Limb (tissue), 2 donors: ENCODE results near the gene AMPH.

Experiments
- DNase-seq, 2 donors: peaks; one replicate each; pipeline ENCODE4 v3.0.0-alpha.2; 2016; ENCODE audit errors: extremely low spot score in 2 of 2

The AMPH gene

DNA sequence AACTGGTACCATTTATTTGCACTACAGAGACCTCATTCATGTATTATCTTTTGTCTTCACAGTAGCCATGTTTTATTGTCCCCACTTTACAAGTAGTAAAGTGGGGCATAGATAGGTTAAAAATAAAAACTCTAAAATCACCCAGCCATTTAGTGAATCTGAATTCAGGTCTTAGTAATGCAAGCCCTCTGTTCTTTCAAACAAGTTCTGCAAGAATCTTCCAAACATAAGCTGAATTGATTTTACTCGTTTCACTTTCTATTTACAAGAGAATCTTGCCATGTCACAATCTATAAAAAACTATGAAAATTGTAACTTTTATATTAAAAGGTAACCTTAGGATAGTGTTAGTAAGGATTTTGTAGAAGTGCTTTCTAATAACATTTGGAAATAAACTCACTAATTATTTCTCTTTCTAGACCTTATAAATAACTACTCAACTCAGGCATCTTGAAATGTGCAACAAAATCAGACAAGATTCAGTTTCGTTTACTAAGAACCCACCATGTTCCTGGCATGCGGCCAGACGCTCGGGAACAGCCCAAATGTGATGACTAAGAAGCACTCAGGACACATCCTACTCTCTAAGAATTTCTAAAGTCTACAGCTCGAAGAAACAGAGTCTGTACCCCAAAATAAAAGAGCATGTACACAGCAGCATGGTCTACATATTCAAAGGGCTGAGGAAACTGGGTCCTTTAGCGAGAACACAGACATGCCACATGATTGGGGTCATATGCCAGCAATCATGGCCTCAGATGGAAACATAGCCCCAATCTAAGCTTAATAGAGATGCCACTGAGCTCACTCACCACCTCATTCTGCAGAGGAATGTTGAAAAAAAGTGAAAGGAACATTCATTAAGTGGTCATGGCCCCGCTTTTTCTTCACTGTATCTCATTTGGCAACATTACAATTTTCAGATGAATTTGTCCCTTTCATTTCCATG is 167.6 kb downstream of the AMPH start:
- DNase-seq = no peak

DNA sequence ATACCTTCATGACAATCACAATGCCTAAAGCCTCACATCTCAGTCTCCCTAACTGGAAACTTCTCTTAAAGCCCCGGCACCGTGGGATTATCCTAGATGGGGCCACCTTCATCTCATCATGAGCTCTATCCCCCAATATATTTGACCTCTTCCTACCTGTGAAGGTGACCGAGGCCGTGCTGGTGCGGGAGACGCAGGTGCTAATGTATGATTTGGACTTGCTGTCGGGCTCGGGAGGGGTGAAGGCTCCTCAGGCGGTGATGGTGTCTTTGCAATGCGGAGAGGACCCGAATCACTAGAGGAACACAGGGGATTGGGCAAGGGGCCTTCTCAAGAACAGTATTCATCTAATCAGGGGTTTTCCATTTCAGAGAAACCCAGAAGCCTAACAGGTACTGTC is 168.4 kb downstream of the AMPH start:
- no peak for DNase-seq

DNA sequence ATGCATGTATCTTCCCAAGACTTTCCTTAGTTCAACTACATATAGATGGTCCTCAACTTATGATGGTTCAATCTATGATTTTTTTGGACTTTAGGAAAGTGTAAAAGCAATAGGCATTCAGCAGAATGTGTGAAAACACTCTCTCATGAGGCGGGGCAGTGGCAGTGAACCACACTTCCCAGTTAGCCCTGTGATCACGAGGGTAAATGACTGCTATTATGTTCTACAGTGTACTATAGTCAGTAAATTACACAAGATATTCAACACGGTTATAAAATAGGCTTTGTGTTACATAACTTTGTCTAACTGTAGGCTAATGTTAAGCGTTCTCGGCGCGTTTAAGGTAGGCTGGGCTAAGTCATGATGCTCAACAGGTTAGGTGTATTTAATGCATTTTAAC is 169.3 kb downstream of the AMPH start:
- no peak for DNase-seq

DNA sequence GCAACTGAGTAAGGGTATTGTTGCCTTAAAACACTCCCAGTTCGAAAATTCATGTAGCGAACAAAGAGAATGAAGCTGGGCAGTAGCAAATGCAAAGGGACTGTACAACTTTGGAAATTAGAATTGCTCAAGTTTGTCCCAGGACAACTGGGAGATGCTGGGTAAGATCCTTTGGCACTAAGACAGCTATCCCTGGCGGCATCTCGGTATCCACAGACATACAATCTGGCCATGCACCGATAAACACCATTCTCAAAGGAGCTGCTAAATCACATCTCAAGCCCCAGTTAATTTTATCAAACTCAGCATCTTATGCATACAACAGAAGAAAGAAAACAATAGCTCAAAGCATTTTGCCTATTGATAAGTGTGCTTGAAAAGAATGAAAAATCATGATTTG is 177.3 kb downstream of the AMPH start:
- no peak for DNase-seq

DNA sequence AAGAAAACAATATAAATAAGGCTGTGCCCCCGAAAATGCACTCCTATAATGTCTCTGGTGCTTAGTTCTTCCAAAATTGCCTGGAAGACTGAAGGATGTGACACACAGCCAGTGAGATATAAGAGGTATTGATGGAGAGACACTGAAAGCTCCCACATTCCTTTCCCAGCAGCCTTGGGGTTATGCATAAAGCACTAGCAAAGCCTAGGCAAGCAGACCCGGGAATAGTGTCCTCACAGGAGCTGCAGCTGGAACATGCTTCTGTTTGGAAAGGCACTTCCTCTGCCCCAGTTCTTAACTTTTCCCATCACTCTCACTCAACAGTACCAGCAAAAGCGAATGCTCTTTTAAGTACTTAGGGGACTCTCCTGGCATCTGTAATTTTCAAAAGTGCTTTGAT is 178.0 kb downstream of the AMPH start:
- peak in 1 of 2 donors; percentile 42 for DNase-seq

DNA sequence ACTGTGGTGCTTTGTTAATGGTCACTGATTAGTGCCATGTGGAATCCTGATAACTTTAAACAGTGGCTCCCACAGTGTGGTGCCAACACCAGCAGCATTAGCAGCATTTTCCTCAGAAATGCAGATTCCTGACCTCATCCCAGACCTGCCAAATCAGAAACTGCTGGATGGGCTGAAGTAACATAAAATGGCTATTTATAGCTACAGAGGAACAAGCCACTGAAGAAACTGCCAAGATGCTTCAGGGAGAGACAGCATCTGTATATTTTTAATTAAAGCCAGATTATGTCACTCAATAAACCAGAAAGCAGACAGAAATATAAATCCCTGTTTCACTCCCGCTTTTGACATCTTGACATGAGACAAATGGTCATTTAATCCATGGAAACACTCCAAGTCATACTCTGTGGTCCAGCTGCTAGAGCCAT is 178.5 kb downstream of the AMPH start:
- peak in 1 of 2 donors; percentile 73 for DNase-seq

DNA sequence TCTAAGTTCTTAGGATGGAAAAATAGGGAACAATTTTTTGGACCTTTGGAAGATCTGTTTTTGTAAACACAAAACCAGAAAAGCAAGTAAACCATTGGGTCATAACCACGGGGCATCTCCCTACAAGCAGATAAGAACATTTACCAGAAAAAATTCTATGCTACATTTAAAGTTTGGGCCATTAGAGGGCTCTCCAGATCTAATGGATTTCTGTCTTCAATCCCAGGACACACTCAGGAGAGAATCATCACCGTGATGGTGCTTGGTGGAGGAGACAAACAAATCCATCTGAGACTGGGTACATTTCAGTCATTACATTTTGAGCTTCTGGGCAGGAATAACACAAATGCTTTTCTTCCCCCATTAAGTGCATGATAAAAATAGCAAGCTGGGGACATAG is 179.3 kb downstream of the AMPH start:
- DNase-seq = peak in 1 of 2 donors; percentile 30

DNA sequence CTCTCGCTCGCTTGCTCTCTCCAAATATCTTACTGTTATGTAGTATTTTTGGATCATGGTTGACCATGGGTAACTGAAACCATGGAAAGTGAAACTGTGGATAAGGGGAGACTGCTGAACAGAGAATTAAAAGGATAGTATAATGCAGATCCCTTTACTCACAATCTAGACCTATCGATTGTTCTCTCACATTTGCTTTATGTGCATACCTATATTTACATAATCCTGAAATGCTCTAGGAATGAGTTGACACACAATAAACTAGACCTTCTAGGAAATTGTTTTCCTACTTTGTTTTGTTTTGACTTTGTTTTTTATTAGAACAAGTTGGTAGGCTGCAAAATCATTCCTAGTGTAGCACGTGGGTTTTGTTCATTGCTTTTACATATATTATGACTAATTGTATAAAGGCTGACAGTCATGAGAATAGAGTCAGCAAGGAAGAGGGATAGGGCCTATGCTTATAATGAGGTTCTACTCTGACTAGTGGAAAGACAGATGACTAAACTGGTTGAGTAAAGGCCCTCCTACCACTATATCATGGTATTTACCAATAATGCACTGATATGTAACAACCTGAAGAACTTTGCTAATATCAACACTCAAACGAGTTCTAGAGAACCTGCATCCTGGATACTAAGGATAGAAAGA is 182.5 kb downstream of the AMPH start:
- DNase-seq = no peak

DNA sequence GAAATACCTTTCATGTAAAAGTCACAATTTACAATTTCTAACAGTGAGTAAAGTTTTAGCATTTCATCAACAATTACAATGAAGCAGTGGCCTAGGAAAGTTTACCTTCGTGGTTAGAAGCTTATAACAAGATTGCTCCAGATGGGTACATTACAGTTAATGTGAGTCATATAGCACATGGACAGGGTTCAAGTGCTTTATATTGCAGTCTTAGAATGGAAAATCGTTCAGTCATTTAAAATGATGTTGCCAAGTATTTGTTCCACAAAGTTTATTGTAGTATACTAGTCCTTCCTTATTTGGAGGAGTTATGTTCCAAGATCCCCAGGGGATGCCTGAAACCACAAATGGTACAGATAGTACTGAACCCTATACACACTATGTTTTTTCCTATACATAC is 183.1 kb downstream of the AMPH start:
- DNase-seq = peak in 1 of 2 donors; percentile 38

DNA sequence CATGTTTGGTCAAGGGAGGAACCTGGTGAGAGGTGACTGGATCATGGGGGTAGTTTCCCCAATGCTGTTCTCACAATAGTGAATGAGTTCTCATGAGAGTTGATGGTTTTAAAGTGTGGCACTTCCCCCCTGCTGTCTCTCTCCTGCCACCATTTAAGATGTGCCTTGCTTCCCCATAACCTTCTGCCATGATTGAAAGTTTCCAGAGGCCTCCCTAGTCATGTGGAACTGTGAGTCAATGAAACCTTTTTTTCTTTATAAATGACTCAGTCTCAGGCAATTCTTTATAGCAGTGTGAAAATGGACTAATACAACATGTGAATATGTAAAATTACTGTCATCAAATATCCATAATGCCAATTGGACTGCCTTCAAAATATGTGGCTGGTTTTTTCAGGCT is 192.2 kb downstream of the AMPH start:
- DNase-seq = no peak

DNA sequence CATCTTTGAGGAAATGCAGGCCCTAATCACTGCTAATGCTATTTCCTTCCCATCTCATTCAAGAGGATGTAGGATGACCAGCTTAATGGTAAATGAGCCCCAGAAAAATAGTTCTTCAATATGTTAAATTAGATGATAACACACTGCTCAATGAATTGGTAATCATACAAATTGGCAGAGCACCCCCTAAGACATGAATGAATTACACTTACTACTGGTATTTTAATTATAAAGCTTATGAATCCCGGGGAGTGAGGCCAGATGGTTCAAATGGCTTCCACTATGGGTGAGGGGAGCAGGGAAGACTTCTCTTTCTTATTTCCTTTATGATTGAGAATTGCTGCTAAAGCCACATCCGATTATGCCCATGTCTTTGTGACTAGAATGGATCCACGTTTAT is 198.5 kb downstream of the AMPH start:
- DNase-seq = no peak

DNA sequence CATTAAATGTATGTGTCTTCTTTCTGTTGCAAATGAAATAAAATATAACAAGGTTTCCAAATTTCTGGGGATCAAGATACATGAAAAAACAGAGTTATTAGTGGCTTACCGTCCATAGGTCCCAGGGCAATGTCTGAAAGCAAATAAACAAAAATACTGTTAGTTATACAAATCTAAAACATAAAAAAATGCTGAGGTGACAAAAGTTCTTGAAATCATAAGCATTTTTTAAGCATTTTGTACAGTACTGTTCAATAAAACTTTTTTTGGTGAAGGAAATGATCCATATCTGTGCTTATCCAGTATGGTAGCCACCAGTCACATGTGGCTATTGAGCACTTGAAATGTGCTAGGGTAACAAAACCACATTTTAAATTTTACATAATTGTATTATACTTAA is 199.1 kb downstream of the AMPH start:
- DNase-seq = no peak

DNA sequence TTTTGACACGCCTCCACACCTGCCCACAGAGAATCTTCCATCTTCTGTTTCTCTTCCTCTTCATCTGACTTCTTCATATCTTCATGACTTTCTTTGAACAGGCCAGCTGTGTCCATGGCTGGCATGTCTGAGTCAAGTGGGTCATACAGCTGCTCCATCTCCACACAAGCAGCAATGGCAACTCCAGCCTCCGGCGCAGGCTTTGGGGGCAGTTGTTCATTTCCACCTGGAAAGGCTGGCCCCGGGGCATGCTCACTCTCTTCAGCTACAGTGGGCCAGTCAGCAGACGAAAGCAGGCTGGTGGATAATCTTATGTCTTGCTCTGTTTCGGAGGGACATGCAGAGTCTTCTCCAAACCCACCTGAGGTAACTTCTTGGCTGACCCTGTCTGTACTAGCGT is 202.1 kb downstream of the AMPH start:
- DNase-seq = no peak

DNA sequence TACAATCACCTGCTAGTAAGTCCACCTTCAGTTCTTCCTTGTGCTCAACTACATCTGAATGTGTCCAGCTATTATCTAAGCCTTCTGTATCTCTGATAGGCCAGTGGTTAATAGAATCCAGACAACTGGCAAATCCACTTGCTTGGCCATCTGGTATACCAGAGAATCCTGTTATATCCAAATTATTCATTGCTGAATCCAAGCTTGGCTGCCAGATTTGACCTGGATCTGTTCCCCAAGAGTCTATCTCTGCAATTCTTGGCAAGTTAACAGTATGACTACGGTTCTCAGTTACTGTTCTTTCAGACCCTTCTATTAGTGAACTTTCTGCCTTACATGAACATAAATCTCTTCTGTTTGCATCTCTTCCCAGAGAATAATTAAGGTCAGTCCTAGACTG is 203.1 kb downstream of the AMPH start:
- DNase-seq = peak in 1 of 2 donors; percentile 57

DNA sequence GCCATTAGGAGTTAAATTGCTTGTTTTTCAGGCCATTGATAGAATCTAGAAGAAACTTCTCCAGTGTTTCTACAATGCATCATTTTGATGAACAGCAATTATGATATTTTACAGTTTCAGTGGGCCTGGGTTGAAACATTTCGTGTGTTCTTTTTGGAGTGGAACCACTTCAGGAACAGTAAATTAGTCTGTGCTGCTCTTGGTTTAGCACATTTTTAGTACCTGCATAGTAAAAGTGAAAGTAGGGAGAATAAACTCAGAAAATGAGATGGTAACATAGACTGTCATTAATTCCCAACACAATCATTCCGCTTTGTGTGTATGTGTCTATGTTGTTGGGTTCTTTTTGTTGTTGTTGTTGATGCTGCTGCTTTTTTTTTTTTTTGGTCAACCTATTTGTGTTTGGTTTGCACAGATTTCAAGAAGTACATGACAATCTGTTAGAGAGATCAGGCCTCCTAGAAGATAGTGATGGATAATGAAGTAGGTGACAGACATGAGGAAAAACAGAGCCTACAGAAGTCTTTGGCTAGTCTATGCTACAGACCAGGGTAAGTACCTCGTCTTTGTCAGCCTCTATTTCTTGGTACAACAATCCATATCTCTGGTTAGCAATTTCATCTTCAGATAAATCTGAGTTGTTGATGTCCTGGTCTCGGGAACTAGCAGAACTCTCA is 203.8 kb downstream of the AMPH start:
- no peak for DNase-seq

DNA sequence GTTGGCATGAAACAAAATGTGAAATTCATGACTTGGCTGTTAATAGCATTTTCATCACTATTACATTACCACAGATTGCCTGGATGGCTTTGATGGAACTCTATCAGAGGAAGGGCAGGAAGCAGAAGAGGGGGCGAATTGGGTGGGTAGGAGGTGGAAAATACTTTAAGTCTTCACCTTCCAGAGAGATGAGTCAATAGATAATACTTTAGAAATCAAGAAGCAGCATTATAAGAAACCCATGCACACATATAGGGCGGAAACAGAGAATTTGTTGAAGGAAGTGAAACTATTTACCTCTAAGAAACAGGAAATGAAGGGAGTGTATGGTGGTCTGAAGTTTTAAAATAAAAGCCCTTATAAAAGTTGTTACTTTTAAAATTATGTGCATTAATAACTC is 205.7 kb downstream of the AMPH start:
- DNase-seq = no peak

DNA sequence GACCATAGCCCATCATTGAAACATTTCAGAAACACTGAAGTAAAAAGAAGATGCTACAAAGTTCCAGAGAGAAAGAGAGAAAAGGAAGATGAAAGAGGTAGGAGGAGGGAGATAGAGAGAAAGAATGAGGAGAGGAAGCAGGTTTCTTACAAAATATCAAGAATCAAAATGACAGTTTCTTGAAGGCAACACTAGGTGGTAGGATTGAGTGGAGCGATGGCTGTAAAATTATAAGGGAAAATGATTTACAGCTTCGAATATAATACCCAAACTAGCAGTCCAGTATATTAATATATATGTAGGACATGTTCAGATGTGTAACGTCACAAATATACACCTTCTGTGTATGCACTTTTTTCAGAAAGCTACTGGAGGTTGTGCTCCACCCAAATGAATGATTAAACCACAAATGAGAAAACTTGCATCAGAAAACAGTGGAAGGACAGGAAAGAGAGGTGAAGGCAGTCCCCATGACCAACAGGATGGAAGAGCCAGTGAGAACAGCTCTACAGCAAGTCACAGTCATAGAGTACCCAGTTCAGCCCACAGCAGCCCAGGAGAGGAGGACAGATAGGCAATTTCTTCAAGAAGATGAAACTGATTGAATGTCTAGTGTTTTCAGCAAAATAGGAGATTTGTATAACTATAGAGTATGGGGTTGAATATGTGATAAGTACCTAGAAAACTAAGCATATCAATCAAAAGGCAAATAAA is 206.3 kb downstream of the AMPH start:
- DNase-seq = no peak

DNA sequence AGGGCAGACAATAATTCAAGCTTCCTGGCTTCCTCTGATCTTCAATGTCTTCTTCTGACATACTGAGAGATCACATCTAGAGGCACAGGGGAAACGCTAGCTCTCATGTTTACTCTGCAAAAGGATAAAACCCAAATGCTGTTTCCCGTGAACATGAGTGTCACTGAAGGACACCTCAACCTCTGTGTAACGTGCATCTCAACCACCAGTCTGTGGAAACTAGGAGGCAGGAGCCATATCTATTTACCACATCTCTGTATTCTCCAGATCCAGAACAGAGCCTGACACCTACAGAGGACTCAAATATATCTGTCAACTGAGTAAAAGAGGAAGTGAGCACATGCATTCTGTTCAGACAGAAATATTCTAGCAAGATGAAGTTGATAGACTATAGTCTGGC is 217.4 kb downstream of the AMPH start:
- no peak for DNase-seq

DNA sequence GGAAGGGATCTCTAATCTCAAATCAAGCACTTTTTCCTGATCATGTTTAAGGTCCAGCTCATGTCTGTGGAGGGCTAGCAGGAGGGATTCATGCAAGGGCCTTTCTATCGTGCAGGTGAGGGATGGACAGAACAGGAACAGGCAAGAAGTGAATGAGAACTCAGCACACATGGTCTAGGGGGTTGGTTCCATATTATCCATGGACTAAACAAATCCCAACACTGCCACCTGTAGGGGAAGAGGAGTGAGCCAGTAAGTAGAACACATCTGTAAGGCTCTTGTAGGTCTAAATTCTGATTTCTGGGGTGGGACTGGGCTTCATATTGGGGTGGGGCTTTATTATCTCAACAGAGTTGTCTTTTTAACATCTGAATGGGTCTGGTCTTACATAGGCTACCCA is 219.8 kb downstream of the AMPH start:
- DNase-seq = no peak

DNA sequence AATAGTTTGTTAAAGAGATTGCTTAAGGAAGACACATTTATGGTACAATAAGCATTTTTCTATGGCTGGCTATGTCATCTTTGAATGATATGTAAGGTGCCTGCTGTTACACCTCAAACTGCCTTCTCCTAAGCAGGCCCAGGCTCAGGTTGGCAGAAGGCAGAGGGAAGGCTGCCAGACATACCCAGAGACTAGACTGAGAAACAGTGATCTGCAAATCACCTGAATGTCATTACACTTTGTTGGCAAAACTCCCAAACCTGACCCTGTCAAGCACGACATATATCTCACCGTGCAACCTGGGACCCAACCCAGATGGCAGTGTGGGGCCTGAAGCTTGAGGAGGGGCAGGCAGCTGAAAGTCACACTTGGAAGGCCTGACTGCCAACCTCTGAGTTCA is 221.1 kb downstream of the AMPH start:
- no peak for DNase-seq

DNA sequence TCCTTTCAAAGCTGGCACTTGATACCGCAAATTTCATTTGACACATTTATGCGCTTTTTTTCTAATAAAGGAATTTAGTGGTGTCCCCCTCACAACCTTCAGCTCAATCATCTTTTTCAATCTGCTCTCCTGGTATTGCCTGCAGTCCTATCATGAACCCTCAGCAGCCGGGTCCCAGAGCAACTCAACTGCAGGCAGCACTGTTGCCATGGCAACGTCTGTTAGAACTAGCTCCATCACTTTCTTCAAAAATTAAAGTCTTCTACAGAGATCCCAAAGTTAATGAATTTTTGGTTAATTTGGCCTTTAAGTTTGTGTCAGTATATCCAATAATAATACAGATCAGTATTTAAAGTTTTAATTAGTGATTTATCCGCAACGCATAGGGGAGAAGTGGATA is 221.6 kb downstream of the AMPH start:
- no peak for DNase-seq
